GM12872 (cell line): ENCODE results near the gene ST6GALNAC5.
A peak's percentile ranks its signal among the peaks of the same experiment; 100 is the strongest.

Experiments
- CTCF ChIP-seq: IDR thresholded peaks from 3 replicates; pipeline ENCODE4 v1.5.1; 2011; ENCODE audit warnings: low read depth, mild to moderate bottlenecking, low read length, moderate library complexity; ENCODE audit not compliant: insufficient read depth

ST6GALNAC5 gene

GRCh38 chr1:77026135-77026534 lies 158.9 kb downstream of the ST6GALNAC5 start:
- TF ChIP-seq CTCF = no peak

GRCh38 chr1:77026640-77027039 lies 159.4 kb downstream of the ST6GALNAC5 start:
- no peak for TF ChIP-seq CTCF

- TF ChIP-seq CTCF = no peak
Observed at GRCh38 chr1:77027847-77028246, 160.6 kb downstream of the ST6GALNAC5 start.

- TF ChIP-seq CTCF = no peak
Observed at GRCh38 chr1:77030401-77031105, 163.3 kb downstream of the ST6GALNAC5 start.

GRCh38 chr1:77031106-77031662 lies 163.9 kb downstream of the ST6GALNAC5 start:
- 0 out of 3 replicates have a peak, but pooled peaks have one; percentile 7 for TF ChIP-seq CTCF

GRCh38 chr1:77036560-77036959 lies 169.3 kb downstream of the ST6GALNAC5 start:
- no peak for TF ChIP-seq CTCF

- TF ChIP-seq CTCF = no peak
Observed at GRCh38 chr1:77037038-77037437, 169.8 kb downstream of the ST6GALNAC5 start.
